ENCODE data around the gene KIF15.

The KIF15 gene

DNA sequence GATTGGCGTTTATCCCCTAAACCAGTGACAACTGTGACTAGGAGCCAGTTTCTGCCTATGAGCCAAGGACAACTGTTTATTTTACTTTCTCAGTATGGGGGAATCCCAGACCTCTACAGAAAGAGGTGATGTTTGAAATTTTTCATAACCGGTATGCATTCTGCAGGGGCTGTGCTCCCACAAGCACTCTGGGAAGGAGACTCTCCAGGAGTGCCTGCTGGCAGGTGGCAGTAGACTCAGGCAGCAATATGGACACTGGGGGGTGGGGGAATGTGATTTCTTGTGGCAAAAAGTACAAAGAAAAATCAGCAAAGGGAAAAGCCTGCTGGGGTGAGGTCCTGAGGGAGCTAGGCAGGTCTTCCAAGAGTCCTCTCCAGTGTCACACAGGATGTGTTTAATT lies 118.7 kb downstream of the KIF15 start:
- no peak for TF ChIP-seq CTCF (IDR thresholded peaks at IDR 0.05; ENCODE audit: low read length, missing control alignments)
- no peak for DNase-seq (ENCODE audit: low read depth)
- no peak overlapping the region for H3K4me3 ChIP-seq (replicated peaks; ENCODE audit: low read depth, low read length)

GRCh38 chr3:44883213-44883955 lies 121.8 kb downstream of the KIF15 start:
- no peak overlapping the region for H3K4me3 ChIP-seq (replicated peaks; ENCODE audit: low read depth, low read length)
- DNase-seq (ENCODE audit: low read depth) = no peak
- TF ChIP-seq CTCF (IDR thresholded peaks at IDR 0.05; ENCODE audit: low read length, missing control alignments) = peak; percentile 10

- no peak for TF ChIP-seq CTCF (IDR thresholded peaks at IDR 0.05; ENCODE audit: low read length, missing control alignments)
- H3K4me3 ChIP-seq (replicated peaks; ENCODE audit: low read depth, low read length) = no peak overlapping the region
- peak; percentile 95 for DNase-seq (ENCODE audit: low read depth)
Observed at GRCh38 chr3:44883999-44884431, 122.4 kb downstream of the KIF15 start.

DNA sequence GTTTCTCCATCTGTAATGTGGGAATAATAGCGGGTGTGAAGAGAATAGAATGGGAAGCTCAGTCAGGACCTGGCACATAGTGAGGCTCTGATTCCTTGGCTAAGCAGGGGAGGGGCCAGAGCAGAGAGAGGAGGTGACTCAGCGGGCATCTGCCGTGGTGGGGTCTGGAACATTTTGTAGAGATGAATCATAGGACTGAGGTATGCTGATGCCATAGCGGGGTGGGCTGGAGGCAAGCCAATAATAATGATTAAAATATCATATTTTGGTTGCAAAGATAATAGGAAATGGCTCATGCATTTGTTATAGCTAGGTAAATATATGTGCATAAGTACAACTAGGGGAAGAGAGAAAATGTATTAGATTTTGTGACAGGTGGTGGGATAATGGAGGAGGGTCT lies 124.0 kb downstream of the KIF15 start:
- no peak for TF ChIP-seq CTCF (IDR thresholded peaks at IDR 0.05; ENCODE audit: low read length, missing control alignments)
- DNase-seq (ENCODE audit: low read depth) = peak; percentile 93
- no peak overlapping the region for H3K4me3 ChIP-seq (replicated peaks; ENCODE audit: low read depth, low read length)

DNA sequence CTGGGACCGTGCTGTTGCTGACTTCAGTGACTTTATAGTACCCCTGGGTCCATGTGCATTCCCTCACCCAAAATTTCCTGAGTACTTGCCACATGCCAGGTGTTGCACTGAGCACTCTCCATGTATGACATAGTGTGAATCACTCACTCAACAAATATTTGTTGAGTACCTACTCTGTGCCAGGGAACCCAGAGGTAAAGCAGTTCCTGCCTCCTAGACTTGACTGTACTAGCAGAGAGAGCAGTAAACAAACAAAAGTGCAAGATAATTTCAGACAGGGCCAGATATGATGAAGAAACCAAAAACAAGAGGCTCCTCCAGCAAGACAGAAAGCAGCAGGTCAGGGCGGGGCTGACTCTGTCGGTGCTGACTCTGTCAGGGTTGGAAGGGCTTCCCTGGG lies 125.0 kb downstream of the KIF15 start:
- no peak for TF ChIP-seq CTCF (IDR thresholded peaks at IDR 0.05; ENCODE audit: low read length, missing control alignments)
- no peak overlapping the region for H3K4me3 ChIP-seq (replicated peaks; ENCODE audit: low read depth, low read length)
- DNase-seq (ENCODE audit: low read depth) = no peak

- no peak for DNase-seq (ENCODE audit: low read depth)
- no peak overlapping the region for H3K4me3 ChIP-seq (replicated peaks; ENCODE audit: low read depth, low read length)
- no peak for TF ChIP-seq CTCF (IDR thresholded peaks at IDR 0.05; ENCODE audit: low read length, missing control alignments)
Observed at GRCh38 chr3:44887101-44887500, 125.5 kb downstream of the KIF15 start.

GRCh38 chr3:44890258-44890657 lies 128.7 kb downstream of the KIF15 start:
- no peak overlapping the region for H3K4me3 ChIP-seq (replicated peaks; ENCODE audit: low read depth, low read length)
- no peak for TF ChIP-seq CTCF (IDR thresholded peaks at IDR 0.05; ENCODE audit: low read length, missing control alignments)
- DNase-seq (ENCODE audit: low read depth) = peak; percentile 18
